Measurements from ENCODE around the gene UBE2N.

DNA sequence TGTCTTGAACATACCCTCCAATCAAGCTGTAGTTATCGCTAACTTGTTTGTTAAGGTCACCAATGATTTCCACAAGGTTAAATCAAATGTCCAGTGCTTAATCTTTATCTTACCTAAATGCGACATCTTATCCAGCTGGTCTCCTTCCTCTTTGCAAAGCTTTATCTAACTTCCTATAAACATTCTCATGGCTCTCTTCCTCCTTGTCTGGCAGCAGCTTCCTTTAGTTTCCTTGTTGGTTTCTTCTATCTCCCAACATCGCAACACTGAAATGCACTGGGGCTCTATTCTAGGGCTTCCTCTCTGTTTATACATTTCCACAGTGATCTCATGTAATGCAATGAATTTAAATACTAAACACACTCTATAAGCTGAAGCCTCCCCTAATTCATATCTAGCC lies 28.7 kb downstream of the UBE2N start:
- TF ChIP-seq CTCF (IDR thresholded peaks at IDR 0.05 in 4 of 5, conservative IDR thresholded peaks at IDR 0.05 in 1 of 5) = no peak
- no peak for TF ChIP-seq POLR2A (IDR thresholded peaks at IDR 0.05)

Measured in gastrocnemius medialis (tissue), 4 donors.